ENCODE data around the gene SH3GLB2.
"Not testable (repeated sequence)": the region's sequence is repeated elsewhere in the genome, so short reads cannot be mapped to it uniquely, and the experiment has no call there.

The SH3GLB2 gene

GRCh38 chr9:129014608-129015007, 13.5 kb downstream of the SH3GLB2 start:
- DNase-seq (ENCODE audit: low read depth): no peak

DNA sequence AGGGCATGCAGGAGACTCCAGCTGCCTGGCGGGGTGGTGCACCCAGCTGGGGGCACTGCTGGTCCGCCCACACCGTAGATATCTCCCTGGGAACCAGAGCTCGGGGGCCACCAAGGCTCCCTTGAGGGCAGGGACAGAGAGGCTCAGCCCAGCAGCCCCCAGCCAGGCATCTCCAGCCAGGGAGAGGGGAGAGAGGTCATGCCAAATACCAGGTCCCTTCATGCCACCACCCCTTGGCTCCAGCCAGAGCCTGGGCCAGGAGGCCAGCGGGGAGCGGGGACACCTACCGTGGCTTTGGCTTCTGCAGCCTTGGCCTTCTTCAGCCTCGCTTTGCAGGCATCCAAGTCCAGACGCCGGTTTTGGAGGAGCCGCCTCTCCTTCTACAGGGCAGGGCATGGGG, 14.0 kb downstream of the SH3GLB2 start:
- no peak for DNase-seq (ENCODE audit: low read depth)

DNA sequence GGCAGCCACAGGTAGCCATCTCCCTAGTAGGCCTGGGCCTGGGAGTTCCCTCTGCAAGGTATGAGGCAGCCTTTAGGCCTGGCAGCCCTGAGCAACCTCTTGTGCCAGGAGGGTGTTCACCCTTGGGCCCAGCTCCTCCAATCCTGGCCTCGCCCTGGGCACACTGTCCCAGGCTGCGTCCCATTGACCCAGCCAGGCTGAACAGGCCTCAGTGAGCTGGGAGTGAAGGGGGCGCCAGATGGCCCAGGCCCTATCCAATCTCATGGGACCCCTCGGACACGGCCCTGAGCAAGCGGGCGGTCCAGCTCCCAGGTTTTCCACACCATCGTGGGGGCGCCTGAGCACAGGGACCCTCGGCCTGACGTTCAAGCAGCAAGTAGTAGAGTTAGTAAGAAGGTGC, 14.5 kb downstream of the SH3GLB2 start:
- no peak for DNase-seq (ENCODE audit: low read depth)

DNA sequence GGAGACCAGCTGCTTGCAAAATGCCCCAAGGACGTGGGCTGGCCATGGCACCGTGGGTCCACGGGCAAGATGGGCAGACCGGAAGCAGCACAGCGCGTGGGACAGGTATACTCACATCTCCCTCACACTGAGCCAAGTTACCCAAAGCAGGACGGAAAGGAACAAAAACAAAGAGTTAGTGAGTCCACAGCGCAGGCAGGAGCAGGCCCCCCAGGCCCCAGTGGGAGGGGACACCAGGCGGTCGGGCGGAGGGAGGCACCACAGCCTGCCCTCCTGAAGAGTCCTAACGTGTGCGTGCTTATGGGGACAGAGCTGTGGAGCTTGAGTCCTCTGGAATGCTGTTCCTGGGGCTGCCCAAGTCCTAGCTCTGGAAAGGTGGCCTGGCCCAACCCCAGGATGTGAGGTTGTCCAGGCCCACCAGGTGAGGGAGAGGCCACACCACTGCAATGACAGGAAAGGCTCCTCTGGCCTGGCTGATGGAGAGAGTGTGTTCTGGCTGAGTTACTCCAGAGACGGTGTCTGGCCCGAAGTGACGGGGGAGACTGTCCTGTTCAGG, 15.2 kb downstream of the SH3GLB2 start:
- DNase-seq (ENCODE audit: low read depth): no peak

DNA sequence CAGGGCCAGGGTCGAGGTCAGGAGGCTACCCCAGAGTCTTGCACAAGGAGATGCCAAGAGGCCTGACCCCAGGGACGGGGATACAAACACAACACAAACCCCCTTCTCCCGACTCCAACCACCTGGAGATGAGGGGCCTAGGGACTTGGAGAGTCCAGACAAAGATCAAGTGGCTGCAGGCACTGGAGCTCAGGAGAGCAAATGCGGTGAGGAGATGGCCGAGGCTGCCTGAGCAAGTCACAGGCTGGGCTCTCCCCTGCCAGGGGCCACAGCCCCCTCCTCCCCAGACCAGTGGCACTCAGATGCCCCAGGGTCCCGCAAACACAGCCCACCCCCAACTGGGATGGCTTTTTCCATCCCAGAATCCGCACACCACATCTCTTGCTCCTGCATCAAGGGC, 15.8 kb downstream of the SH3GLB2 start:
- no peak for DNase-seq (ENCODE audit: low read depth)

- DNase-seq (ENCODE audit: low read depth): no peak
Observed at GRCh38 chr9:129011761-129012181, 16.4 kb downstream of the SH3GLB2 start.

- no peak for DNase-seq (ENCODE audit: low read depth)
Observed at GRCh38 chr9:129011170-129011569, 17.0 kb downstream of the SH3GLB2 start.

GRCh38 chr9:129010267-129010975, 17.7 kb downstream of the SH3GLB2 start:
- no peak for DNase-seq (ENCODE audit: low read depth)

- no peak for DNase-seq (ENCODE audit: low read depth)
Observed at GRCh38 chr9:129009584-129010141, 18.5 kb downstream of the SH3GLB2 start.

DNA sequence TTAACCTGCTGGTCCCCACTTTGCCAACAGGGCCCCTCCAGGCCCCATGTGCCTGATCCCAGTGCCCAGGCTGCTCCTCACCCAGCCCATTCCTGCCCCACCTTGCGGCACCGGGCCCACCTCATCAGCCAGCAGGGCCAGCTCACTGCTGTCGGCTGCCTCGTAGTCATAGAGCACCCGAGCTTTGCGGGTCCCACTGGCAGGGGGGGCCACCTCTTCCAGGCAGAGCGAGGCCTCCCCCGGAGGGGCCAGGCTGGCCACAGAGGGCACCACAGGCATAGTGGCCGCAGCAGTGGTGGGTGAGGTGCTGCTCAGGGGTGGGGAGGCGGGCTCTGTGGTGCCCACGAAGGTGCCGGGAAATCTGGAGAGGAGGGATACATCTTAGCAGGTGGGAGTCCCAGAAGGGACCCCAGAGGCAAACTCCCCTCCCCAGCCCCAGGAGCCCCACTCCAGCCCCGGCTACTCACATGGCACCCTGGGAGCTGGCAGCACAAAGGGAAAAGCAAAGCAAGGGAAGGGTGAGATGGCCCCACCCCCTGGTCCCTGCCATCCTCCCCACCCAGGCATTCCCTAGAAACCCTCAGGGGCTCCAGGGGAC, 19.0 kb downstream of the SH3GLB2 start:
- no peak for DNase-seq (ENCODE audit: low read depth)

DNA sequence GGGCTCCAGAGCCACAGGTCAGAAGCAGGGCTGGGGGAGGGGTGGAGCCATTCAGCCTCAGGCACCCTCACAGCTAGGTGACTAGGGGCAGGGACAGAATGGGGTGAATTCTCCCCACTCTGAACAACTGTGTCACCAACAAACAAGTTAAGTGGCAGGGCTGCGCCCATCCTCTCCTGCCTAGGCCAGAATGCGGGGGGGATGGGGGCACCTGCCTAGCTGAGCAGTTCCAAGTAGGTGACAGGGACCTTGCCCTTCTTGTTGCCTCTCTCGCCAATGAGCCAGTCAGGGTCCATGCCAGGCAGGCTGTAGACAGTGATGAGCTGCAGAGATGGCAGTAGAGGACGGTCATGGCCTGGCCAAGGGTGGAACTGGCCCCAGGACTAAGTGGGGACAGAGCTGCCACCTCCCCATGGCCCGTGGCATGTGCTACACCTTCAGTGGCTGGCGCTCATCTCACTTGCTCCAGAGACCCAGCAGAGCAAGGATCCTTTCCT, 19.6 kb downstream of the SH3GLB2 start:
- no peak for DNase-seq (ENCODE audit: low read depth)

DNA sequence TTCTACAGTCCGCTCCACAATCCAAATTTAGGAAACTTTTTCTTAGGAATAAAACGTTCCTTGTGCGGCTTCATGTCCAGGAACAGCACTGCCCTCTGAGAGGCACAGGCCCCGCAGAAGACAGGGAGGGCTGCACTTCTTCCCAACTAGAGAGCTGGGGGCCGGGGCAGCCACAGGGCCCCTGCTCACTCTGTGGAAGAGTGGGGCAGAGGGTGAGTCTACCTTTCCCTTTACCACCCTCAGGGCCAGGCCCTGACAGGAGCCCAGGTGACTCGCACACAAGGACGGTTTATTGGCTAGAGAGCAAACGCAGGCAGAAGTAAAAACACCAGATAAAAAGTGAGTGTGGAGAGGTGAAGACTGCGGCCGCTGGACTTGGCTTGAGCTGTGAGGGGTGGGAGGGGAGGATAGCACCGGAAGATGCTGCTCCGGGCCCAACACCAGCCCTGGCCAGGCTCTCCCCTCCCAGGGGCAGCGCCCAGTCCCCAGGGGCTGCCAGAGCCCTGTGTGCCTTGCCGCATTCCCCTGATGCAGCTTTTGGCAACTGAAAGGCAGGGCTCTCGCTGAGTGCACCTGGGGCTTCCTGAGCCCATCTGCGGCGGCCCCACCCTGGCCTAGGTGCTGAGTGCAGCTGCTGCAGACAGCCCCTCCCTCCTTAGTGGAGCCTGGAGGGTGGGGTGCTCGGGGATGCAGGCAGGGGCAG, 20.2 kb downstream of the SH3GLB2 start:
- no peak for DNase-seq (ENCODE audit: low read depth)

- DNase-seq (ENCODE audit: low read depth): no peak
Observed at GRCh38 chr9:129007035-129007765, 20.9 kb downstream of the SH3GLB2 start.

GRCh38 chr9:129006328-129007034, 21.6 kb downstream of the SH3GLB2 start:
- DNase-seq (ENCODE audit: low read depth): peak; percentile 19

DNA sequence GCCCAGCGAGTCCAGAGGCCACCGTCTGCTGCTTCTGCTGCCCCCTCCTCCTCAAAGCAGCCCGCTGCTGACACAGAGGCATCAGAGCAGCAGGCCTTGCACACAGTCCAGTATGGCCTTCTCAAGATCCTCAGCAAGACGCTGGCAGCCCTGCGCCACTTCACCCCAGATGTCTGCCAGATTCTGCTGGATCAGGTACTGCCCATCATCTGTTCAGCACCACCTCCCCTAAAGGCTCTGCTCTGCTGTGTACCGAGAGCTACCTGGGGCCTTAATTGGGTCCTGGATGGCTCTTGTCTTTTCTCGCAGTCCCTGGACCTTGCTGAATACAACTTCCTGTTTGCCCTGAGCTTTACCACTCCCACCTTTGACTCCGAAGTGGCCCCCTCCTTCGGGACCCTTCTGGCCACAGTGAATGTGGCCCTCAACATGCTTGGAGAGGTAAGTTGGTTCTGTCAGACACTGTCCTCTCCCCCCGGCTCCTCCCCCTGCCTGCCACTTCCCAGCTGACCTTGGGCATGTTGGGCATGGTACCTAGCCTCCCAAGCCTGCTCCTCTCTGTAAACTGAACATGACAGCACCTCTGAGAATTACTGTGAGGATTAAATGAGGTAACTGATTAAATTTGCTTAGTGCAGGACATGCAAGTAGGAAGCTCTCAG, 22.7 kb downstream of the SH3GLB2 start:
- no peak for DNase-seq (ENCODE audit: low read depth)

- not testable (repeated sequence) for DNase-seq (ENCODE audit: low read depth)
Observed at GRCh38 chr9:129004173-129004572, 24.0 kb downstream of the SH3GLB2 start.

GRCh38 chr9:129002992-129003391, 25.1 kb downstream of the SH3GLB2 start:
- no peak for DNase-seq (ENCODE audit: low read depth)

- DNase-seq (ENCODE audit: low read depth): no peak
Observed at GRCh38 chr9:129001504-129002325, 26.4 kb downstream of the SH3GLB2 start.

DNA sequence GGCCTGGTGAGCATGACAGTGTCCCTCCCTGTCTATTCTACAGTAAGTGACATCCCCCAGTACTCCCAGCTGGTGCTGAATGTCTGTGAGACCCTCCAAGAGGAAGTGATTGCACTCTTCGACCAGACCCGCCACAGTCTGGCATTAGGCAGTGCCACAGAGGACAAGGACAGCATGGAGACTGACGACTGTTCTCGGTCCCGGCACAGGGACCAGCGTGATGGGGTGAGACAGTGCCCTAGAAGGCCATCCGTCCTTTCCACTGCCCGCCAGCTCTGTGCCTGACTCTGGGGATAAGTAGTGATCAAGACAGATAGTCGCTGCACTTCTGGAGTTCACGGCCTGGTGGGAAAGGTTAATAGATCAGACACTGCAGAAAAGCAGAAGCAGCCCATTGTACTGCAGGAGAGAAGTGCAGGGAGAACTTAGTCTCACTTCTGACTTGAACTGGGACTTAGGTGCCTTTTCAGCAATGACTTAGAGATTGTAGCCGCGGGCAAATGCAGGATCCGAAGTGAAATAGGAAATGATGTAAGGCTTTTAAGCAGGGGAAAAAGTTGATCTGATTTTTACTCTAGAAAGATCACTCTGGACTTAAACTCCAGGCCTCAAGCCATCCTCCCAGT, 28.4 kb downstream of the SH3GLB2 start:
- no peak for DNase-seq (ENCODE audit: low read depth)

Data from activated T-helper 1 cell treated with Interleukin-2 at 50 U/mL for 16 hours (primary cell).